SH-SY5Y (cell line): ENCODE results near the gene LRP4.

Experiments
- GATA2 ChIP-seq: IDR thresholded peaks from 2 replicates; pipeline ENCODE4 v1.6.1; 2011; ENCODE audit warnings: mild to moderate bottlenecking, low read depth, low read length
- GATA3 ChIP-seq: IDR thresholded peaks from 2 replicates; pipeline ENCODE4 v1.6.1; 2011; ENCODE audit warnings: low read depth, mild to moderate bottlenecking, low read length, moderate library complexity

DNA sequence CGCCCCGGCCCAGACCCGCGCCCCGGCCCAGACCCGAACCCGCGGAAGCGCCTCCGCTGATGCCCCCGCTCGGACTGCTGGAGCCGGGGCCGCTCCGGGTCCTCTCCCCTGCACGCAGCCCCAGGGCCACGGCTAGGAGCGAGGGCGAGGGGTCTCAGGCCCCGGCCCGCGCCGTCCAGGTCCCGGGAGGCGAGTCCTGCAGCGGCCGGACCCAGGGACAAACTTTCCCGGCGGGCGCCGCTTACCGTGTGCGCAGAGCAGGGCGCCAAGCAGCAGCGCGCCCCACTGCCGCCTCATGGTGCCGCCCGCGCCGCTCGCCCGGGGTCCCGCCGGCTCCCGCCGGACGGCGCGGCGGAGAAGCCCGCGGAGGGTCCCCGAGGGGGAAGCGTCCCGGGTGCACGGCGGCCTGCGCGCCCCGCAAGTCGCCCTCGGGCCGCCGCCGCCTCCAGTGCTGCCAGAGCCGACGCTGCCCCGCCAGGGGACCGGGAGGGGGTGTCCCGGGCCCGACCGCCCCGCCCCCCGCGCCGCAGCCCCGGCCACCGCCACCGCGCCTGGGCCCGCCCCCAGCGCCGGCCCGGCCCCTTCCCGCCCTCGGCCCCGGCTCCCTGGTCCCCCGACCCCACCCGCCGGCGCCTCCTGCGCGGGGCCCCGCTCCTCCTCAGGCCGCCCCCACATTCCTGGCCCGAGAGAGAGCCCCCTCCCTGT lies at the start of gene LRP4:
- TF ChIP-seq GATA2 (no peak), GATA3 (no peak)
